Stimulated activated CD8-positive, alpha-beta memory T cell treated with anti-CD3 and anti-CD28 coated beads, Interleukin-7, amount 100 ng/mL, for 24 hours (primary cell): Measurements from ENCODE around the gene GPRASP3.
"Not testable (repeated sequence)": the region's sequence is repeated elsewhere in the genome, so short reads cannot be mapped to it uniquely, and the experiment has no call there.

Source experiments
- DNase-seq: peaks from one replicate; pipeline ENCODE4 v3.0.0-alpha.2; 2020; ENCODE audit warnings: low read depth

Gene GPRASP3

GRCh38 chrX:102720237-102721168 is at the start of gene GPRASP3:
GPRASP3 (plus strand) TSS chrX:102720743; CDS start chrX:102748996, 28,253 bp downstream.
- peak; percentile 50 for DNase-seq

GRCh38 chrX:102672856-102673255 is 47.7 kb upstream of the GPRASP3 start:
- DNase-seq = no peak

GRCh38 chrX:102677479-102677878 is 43.1 kb upstream of the GPRASP3 start:
- DNase-seq = not testable (repeated sequence)

GRCh38 chrX:102684772-102685520 is 35.6 kb upstream of the GPRASP3 start:
- no peak for DNase-seq

- DNase-seq = no peak
These were observed 25.8 kb upstream of the GPRASP3 start for GRCh38 chrX:102694749-102695148.

GRCh38 chrX:102696306-102696705 is 24.2 kb upstream of the GPRASP3 start:
- DNase-seq = no peak

- DNase-seq = no peak
These were observed 23.0 kb upstream of the GPRASP3 start for GRCh38 chrX:102697494-102697893.

GRCh38 chrX:102708900-102709299 is 11.6 kb upstream of the GPRASP3 start:
- no peak for DNase-seq

GRCh38 chrX:102711872-102712215 is 8.7 kb upstream of the GPRASP3 start:
- no peak for DNase-seq

- no peak for DNase-seq
These were observed 8.2 kb upstream of the GPRASP3 start, which contains the start of gene GPRASP2 for GRCh38 chrX:102712216-102712966. GPRASP2 (plus strand) TSS chrX:102712448; CDS start chrX:102714870, 2,422 bp downstream.

- no peak for DNase-seq
These were observed 7.4 kb upstream of the GPRASP3 start for GRCh38 chrX:102712981-102713625.

GRCh38 chrX:102714994-102715393 is 5.5 kb upstream of the GPRASP3 start:
- DNase-seq = no peak

GRCh38 chrX:102715967-102716366 is 4.6 kb upstream of the GPRASP3 start:
- DNase-seq = no peak

GRCh38 chrX:102721169-102721506 is 595 bp downstream of the GPRASP3 start:
- DNase-seq = not testable (repeated sequence)

- no peak for DNase-seq
These were observed 2.9 kb downstream of the GPRASP3 start for GRCh38 chrX:102723456-102723855.

GRCh38 chrX:102727761-102728160 is 7.2 kb downstream of the GPRASP3 start:
- DNase-seq = no peak

- no peak for DNase-seq
These were observed 8.1 kb downstream of the GPRASP3 start for GRCh38 chrX:102728646-102729045.

- DNase-seq = no peak
These were observed 19.1 kb downstream of the GPRASP3 start for GRCh38 chrX:102739657-102740056.

- DNase-seq = no peak
These were observed 23.8 kb downstream of the GPRASP3 start for GRCh38 chrX:102744307-102744706.

GRCh38 chrX:102745513-102745856 is 24.9 kb downstream of the GPRASP3 start:
- DNase-seq = no peak

GRCh38 chrX:102745857-102746584 is 25.5 kb downstream of the GPRASP3 start:
- DNase-seq = no peak
